Measurements from ENCODE around the gene RXFP2.

Gene RXFP2, protein sequence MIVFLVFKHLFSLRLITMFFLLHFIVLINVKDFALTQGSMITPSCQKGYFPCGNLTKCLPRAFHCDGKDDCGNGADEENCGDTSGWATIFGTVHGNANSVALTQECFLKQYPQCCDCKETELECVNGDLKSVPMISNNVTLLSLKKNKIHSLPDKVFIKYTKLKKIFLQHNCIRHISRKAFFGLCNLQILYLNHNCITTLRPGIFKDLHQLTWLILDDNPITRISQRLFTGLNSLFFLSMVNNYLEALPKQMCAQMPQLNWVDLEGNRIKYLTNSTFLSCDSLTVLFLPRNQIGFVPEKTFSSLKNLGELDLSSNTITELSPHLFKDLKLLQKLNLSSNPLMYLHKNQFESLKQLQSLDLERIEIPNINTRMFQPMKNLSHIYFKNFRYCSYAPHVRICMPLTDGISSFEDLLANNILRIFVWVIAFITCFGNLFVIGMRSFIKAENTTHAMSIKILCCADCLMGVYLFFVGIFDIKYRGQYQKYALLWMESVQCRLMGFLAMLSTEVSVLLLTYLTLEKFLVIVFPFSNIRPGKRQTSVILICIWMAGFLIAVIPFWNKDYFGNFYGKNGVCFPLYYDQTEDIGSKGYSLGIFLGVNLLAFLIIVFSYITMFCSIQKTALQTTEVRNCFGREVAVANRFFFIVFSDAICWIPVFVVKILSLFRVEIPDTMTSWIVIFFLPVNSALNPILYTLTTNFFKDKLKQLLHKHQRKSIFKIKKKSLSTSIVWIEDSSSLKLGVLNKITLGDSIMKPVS

GRCh38 chr13:31739226-31739625 is at the start of gene RXFP2:
Gene RXFP2 (plus strand): TSS chr13:31739526. CDS start chr13:31739613, 87 bp downstream.
- no peak for DNase-seq (ENCODE audit: low spot score)

GRCh38 chr13:31697290-31697689 is 42.0 kb upstream of the RXFP2 start:
- DNase-seq (ENCODE audit: low spot score) = no peak

GRCh38 chr13:31699650-31700049 is 39.7 kb upstream of the RXFP2 start:
- DNase-seq (ENCODE audit: low spot score) = no peak

DNA sequence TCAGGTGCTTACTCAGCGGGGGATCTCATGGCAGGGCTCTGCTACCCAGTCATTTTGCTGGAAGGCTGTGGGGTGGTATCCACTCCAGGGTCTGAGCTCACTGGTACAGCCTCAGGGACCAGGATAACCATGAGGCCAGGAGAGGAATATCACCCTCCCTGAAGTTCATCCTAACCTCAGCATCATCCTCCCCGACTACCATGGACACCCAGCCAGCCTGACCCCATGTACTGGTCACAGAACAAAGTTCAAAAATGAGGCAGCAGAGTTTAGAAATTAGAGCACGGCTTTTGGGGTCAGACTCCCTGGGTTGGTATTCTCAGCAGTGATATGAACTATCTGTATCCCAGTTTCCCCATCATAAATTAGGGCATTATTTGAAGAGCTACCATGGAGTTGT is 35.5 kb upstream of the RXFP2 start:
- DNase-seq (ENCODE audit: low spot score) = no peak

DNA sequence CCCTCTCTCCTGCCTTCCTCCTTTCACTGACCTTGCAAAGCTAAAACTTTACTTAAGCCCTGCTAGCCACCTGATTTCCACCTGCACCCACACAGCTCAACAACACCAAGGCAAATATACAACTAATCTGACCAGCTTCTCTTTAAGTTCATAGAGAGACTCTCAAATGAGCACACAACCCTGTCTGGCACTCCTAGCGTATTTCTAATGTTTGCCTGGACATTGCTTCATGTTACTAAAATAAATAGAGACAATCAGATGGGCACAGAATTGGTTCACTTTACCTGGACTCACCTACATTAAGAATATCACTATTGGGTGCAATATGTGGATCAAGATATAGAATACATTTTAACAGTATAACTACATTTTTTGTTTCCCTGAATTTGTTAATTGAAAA is 33.2 kb upstream of the RXFP2 start:
- DNase-seq (ENCODE audit: low spot score) = no peak

DNA sequence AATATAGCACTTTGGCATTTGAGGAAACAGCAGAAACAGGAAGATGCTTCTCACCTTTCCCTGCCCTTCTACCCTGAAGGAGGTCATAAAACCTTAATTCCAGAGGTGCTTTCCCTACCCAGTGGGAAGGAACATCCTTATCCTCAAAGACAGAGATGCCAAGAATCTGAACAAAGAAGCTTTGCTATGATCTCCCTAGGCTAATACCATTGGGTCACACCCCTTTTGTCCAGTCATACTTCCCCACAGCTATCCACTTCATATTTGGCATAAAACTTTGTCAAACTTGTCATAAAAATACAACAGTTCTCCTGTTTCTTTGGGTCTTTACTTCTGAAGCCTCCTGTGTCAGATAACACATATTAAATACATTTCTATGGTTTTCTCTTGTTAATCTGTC is 21.7 kb upstream of the RXFP2 start:
- DNase-seq (ENCODE audit: low spot score) = no peak

DNA sequence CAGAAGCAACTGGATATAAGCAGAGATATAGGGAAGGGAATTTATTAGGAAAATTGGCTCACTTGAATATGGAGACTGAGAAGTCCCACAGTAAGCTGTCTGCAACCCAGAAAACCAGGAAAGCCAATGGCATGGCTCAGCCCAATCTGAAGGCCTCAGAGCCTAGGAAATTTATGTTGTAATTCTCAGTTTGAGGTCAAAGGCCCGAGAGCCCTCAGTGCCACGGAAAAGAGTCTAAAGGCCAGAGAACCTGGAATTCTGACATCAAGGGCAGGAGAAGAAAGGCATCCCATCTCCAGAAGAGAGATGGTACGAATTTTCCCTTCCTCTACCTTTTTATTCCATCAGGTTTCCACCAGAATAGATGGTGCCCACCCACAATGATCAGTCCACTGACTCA is 20.1 kb upstream of the RXFP2 start:
- DNase-seq (ENCODE audit: low spot score) = no peak

DNA sequence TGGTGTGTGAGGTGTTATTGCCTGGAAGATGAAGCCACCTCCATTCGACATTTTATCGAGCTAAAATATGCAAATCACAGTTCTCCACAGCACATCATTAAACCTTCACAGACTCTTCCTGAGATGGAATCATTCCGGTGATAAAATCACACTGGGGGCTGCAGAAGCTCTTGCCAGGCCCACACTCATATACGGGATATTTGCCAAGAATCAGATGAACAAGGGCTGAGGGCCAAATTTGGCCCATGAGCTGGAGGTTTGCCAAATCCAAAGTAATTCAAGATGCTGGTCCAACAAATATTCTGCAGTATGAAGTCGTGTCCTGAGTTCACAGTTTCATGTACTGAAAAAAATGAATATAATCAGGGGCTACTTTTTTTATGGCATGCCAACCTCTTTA is 16.7 kb upstream of the RXFP2 start:
- no peak for DNase-seq (ENCODE audit: low spot score)

DNA sequence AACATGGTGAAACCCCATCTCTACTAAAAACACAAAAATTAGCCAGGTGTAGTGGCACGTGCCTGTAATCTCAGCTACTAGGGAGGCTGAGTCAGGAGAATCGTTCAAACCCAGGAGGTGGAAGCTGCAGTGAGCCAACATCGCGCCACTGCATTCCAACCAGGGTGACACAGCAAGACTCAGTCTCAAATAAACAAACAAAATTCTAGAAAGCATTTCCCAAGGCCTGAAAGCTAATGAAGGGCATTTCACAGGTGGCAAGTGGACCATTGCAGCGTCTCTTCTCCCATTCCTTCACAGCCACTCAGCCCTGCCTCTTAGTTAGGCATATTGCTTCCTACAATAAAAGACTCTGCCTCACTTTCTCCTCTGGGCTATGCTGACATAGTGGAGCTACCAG is 13.5 kb upstream of the RXFP2 start:
- DNase-seq (ENCODE audit: low spot score) = no peak

GRCh38 chr13:31731921-31732320 is 7.4 kb upstream of the RXFP2 start:
- no peak for DNase-seq (ENCODE audit: low spot score)

DNA sequence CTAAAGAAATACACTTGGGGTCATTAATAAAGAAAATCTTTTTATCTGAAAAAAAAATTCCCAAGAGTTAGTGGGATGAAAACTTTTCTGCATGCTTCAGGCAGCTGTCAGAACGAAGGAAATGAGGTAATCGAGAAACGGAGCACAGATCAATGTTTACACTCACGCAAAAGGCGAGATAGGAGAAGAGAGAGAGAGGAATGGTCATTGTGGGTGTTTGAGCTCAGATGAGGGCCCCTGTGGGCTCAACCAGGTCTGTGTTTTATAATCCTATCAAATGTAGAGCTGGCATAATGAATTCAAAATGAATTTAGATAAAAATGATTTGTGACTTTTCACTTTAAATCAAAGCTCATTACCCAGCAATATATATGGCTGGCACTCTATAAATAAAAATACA is 6.3 kb upstream of the RXFP2 start:
- DNase-seq (ENCODE audit: low spot score) = no peak

GRCh38 chr13:31733647-31734046 is 5.7 kb upstream of the RXFP2 start:
- no peak for DNase-seq (ENCODE audit: low spot score)

- peak; percentile 67 for DNase-seq (ENCODE audit: low spot score)
Observed at GRCh38 chr13:31742097-31742734, 2.9 kb downstream of the RXFP2 start.

DNA sequence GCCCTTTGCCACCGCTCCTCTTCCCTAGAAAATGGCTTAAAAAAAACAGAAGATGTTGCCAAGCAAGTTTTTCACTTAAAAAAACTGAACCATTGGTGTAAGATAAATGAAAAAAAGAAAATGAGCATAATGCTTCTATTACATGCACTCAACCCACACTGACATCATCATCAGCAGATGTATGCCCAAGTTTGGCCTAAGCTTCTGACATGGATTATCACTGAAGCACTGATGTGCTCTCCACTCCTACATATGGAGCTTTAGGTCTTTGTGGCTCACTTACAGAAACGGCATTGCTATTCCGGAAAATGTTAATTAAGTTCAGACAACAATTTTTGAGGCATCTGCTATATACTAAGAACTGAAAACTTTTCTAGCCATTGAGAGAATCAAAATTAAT is 8.0 kb downstream of the RXFP2 start:
- no peak for DNase-seq (ENCODE audit: low spot score)

- DNase-seq (ENCODE audit: low spot score) = no peak
Observed at GRCh38 chr13:31747966-31748365, 8.6 kb downstream of the RXFP2 start.

DNA sequence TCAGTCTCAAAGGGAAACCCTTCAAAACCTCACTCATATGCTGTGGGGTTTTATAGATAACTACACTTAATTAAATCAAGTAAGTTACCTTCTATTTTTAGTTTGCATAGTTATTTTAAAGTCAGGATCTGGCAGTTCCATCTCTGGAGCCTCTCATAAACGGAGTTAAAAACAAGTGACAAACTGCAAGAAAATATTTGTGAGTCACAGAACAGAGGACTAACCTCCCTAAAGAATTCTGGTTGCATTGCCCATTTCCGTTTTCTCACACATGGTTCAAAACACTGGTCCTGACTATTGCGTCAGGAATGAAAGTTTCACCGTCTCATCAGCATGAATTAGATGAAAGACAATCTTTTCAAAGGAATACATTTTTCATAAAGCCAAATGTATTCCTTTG is 10.6 kb downstream of the RXFP2 start:
- DNase-seq (ENCODE audit: low spot score) = no peak

DNA sequence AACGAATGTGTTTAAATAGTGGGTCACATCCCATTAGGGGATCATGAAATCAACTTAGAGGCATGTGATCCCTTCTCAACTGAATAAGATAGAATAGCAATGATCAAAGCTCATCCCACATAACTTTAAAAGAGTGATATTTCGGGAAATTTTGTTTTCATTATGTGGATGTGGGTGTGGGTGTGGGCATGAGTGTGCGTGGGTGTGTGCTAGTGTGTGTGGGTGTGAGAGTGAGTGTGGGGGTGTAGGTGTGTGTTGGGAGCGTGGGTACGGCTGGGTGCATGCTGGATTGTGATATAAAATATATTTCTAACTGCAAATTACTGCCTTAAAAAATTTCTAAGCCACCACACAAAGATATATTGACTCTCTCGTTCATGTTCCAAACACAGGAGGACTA is 15.9 kb downstream of the RXFP2 start:
- no peak for DNase-seq (ENCODE audit: low spot score)

DNA sequence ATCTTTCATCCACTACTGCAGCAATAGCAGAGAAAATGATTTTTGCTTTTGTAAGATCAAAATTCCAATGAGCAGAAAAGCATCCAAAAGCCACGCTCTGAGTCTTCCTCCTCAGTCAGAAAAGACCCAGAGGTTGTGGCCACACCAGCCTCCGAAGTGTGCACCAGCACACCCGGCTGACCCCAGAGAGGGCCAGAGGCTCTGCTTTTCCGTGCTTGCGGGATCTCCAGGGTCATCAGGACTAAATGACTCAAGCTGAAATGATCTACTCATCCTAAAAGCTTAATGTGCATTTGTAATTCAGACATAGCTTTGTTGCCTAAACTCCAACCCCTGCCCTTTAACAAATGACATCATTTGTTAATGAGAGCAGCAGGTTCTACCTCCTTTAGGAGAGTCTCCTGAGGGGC is 16.5 kb downstream of the RXFP2 start:
- DNase-seq (ENCODE audit: low spot score) = no peak

- no peak for DNase-seq (ENCODE audit: low spot score)
Observed at GRCh38 chr13:31756346-31756745, 17.0 kb downstream of the RXFP2 start.

- DNase-seq (ENCODE audit: low spot score) = no peak
Observed at GRCh38 chr13:31761951-31762350, 22.6 kb downstream of the RXFP2 start.

DNA sequence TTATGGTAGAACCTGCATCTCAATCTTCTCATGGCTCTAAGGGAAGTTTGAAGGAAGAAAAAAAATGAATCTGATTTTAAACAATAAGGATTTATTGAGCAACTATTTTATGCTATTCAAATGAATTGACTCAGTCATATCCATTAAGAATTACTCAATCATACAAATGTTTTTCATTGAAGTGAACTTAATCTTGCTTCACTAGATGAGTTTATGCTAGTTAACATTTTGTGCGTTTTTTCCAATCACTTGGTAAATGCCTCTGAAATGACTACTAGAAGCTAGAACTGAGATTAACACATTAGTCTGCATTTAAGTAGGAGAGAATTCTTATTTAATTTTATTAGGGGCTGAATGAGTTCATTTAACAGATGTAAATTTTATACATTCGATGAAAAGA is 25.2 kb downstream of the RXFP2 start:
- no peak for DNase-seq (ENCODE audit: low spot score)

DNA sequence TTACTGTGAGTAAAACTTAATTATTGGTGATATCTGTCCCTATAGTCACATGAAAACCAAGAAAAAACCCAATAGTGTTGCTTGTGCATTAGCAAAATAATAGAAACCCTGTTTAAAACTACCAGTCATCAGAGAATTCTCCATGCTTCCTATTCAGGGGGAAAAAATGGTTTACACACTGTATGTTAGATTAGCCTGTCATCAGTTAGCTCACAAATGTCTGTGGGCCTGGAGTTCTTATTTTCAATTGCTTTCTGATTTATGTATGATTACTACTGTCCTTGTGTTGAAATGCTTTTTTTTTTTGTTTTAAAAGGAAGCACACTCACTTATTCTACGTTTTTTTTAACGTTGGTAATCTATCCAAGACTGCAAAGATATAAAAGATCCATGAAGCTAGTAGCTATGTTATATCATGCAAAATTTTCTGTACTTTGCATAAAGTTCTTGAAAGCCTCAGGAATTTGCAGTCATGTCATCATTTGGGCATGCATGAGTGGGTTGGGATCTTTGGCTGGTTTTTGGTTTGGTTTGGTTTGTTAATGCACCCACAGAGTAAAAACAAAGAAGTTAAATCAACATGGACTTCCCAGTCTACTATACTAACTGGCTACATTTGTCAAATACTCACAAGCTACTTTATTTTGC is 25.9 kb downstream of the RXFP2 start:
- DNase-seq (ENCODE audit: low spot score) = no peak

All from cerebellar cortex (tissue), 1 donor.